Loucy (cell line): ENCODE measurements around the gene TBX21.

Experiments
- H2AFZ ChIP-seq: fragments of 200-600 bp; sonication (generic); 2 replicates; pipeline ENCODE4 v1.6.0; 2016; ENCODE audit warnings: antibody characterized with exemption, mild to moderate bottlenecking, low read length, moderate library complexity
- H3F3A ChIP-seq: fragments of 200-600 bp; 2 replicates; pipeline ENCODE4 v1.6.0; 2016; ENCODE audit warnings: antibody characterized with exemption, low read depth, mild to moderate bottlenecking
- H3K27me3 ChIP-seq: fragments of 200-600 bp; sonication (generic); 2 replicates; pipeline ENCODE4 v1.6.1; 2014; ENCODE audit warnings: low read length, mild to moderate bottlenecking; ENCODE audit not compliant: insufficient read depth, poor library complexity, severe bottlenecking
- H3K36me3 ChIP-seq: fragments of 200-600 bp; sonication (generic); 2 replicates; pipeline ENCODE4 v1.6.1; 2016; ENCODE audit warnings: low read length; ENCODE audit not compliant: insufficient read depth
- H3K4me1 ChIP-seq: fragments of 200-600 bp; sonication (generic); 2 replicates; pipeline ENCODE4 v1.5.1; 2014; ENCODE audit warnings: low read length, mild to moderate bottlenecking; ENCODE audit not compliant: insufficient read depth, poor library complexity, severe bottlenecking
- H3K4me2 ChIP-seq: fragments of 200-600 bp; sonication (generic); 2 replicates; pipeline ENCODE4 v1.6.0; 2014; ENCODE audit warnings: antibody characterized with exemption, low read length, low read depth, mild to moderate bottlenecking; ENCODE audit not compliant: poor library complexity, severe bottlenecking
- H3K4me3 ChIP-seq: fragments of 200-600 bp; sonication (generic); 2 replicates; pipeline ENCODE4 v1.5.1; 2014; ENCODE audit warnings: low read length, mild to moderate bottlenecking, mixed read lengths; ENCODE audit not compliant: poor library complexity, severe bottlenecking
- H3K79me2 ChIP-seq: fragments of 200-600 bp; sonication (generic); 2 replicates; pipeline ENCODE4 v1.6.1; 2014; ENCODE audit warnings: low read length; ENCODE audit not compliant: insufficient read depth
- H3K9ac ChIP-seq: fragments of 200-600 bp; sonication (generic); 2 replicates; pipeline ENCODE4 v1.6.0; 2014; ENCODE audit warnings: mild to moderate bottlenecking, low read depth, low read length, moderate library complexity; ENCODE audit not compliant: poor library complexity, severe bottlenecking
- H3K9me2 ChIP-seq: fragments of 200-600 bp; sonication (generic); replicated peaks from 2 replicates; pipeline ENCODE4 v1.6.1; 2016; ENCODE audit warnings: low read depth, low read length, mixed read lengths
- H3K9me3 ChIP-seq: fragments of 200-600 bp; sonication (generic); 2 replicates; pipeline ENCODE4 v1.6.1; 2014; ENCODE audit warnings: mild to moderate bottlenecking, antibody characterized with exemption, low read length, low read depth; ENCODE audit not compliant: insufficient read depth
- H4K20me1 ChIP-seq: fragments of 200-600 bp; sonication (generic); 2 replicates; pipeline ENCODE4 v1.6.0; 2014; ENCODE audit warnings: antibody characterized with exemption, low read length, mild to moderate bottlenecking; ENCODE audit not compliant: insufficient read depth, poor library complexity, severe bottlenecking
- CTCF ChIP-seq: fragments of 200-600 bp; sonication (generic); conservative IDR thresholded peaks from 2 replicates; pipeline ENCODE4 v1.5.1; 2014; ENCODE audit warnings: mild to moderate bottlenecking, antibody characterized with exemption, low read length
- EZH2phosphoT487 ChIP-seq: fragments of 200-600 bp; IDR thresholded peaks from 2 replicates; pipeline ENCODE4 v1.6.1; 2018; ENCODE audit warnings: antibody characterized with exemption, mild to moderate bottlenecking, moderate library complexity, borderline replicate concordance

Gene TBX21

GRCh38 chr17:47716375-47716774, 16.7 kb upstream of the TBX21 start:
- Histone ChIP-seq H3K9me3 (no peaks in the 10 kb centered on the region), H3K36me3 (no peaks in the 10 kb centered on the region), H4K20me1 (no peaks in the 10 kb centered on the region), H3K9me2 (no peaks in the 10 kb centered on the region), H3K79me2 (no peaks in the 10 kb centered on the region), H3F3A (no peaks in the 10 kb centered on the region), H3K4me1 (peaks cover 46% of the 10 kb centered on the region), H3K4me3 (no peak overlapping the region), H2AFZ (no peak overlapping the region), H3K27me3 (no peaks in the 10 kb centered on the region), H3K9ac (no peak overlapping the region), H3K4me2 (no peak overlapping the region)
- TF ChIP-seq EZH2phosphoT487, result no peak
- TF ChIP-seq CTCF, result no peak

GRCh38 chr17:47717261-47717697, 15.8 kb upstream of the TBX21 start:
- Histone ChIP-seq H3K79me2 (no peaks in the 10 kb centered on the region), H3K9ac (no peak overlapping the region), H3K4me2 (peak overlapping the region; percentile 58), H3K27me3 (no peaks in the 10 kb centered on the region), H3K9me2 (no peaks in the 10 kb centered on the region), H3K4me1 (peaks cover 46% of the 10 kb centered on the region), H3K9me3 (no peaks in the 10 kb centered on the region), H3F3A (no peaks in the 10 kb centered on the region), H3K36me3 (no peaks in the 10 kb centered on the region), H4K20me1 (no peaks in the 10 kb centered on the region), H3K4me3 (no peak overlapping the region), H2AFZ (0 out of 2 replicates have a peak overlapping the region, but pooled peaks have one; percentile 32)
- peak; percentile 74 for TF ChIP-seq CTCF
- TF ChIP-seq EZH2phosphoT487, result no peak

- Histone ChIP-seq H3K4me1 (peaks cover 46% of the 10 kb centered on the region), H3K4me2 (peak overlapping the region; percentile 58), H2AFZ (no peak overlapping the region; the same call in 1 of the 2 replicates), H3K9me3 (no peaks in the 10 kb centered on the region), H3K9me2 (no peaks in the 10 kb centered on the region), H3K79me2 (no peaks in the 10 kb centered on the region), H3K4me3 (no peak overlapping the region), H3K27me3 (no peaks in the 10 kb centered on the region), H4K20me1 (no peaks in the 10 kb centered on the region), H3K36me3 (no peaks in the 10 kb centered on the region), H3K9ac (no peak overlapping the region), H3F3A (no peaks in the 10 kb centered on the region)
- TF ChIP-seq EZH2phosphoT487 (no peak), CTCF (no peak)
Measured at GRCh38 chr17:47717979-47718621, 14.9 kb upstream of the TBX21 start.
